ENCODE results near the gene CENPL.
"Not testable (repeated sequence)": the region's sequence is repeated elsewhere in the genome, so short reads cannot be mapped to it uniquely, and the experiment has no call there.

Gene CENPL, protein sequence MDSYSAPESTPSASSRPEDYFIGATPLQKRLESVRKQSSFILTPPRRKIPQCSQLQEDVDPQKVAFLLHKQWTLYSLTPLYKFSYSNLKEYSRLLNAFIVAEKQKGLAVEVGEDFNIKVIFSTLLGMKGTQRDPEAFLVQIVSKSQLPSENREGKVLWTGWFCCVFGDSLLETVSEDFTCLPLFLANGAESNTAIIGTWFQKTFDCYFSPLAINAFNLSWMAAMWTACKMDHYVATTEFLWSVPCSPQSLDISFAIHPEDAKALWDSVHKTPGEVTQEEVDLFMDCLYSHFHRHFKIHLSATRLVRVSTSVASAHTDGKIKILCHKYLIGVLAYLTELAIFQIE

DNA sequence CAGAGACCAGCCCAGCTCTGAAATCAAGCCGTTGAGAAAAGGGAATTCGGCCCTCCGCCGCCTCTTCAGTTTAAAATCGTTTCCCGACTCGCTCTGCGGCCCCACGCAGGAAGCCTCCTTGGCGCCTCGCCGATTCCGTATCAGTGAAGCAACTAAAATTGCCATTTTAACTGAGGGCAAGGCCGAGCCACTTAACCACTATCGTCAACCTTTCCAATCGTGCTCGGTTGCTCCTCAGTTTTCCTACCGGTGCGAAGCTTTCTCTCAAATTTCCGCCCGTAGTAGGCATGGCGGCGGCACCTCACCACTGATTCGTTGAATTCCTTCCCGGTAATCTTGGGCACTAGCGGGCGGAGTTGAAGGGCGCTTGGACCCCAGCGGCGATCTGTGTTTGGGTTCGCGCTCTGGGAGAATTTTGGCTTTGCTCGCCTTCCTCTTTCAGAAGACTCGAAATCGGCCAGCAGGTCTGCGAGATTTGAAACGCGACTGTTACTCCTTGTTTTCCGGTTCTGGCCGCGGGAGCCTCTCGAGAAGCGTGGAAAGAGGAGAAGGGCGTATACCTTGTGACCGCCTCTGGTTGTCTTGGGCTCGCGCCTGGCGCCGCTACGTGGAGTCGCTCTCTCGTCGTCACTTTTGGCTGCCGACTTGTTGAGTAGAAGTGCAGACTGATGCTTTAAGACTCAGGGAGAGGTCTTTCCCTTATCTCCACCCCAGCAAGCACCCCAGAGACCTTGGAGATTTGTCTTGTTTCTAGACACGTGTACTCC lies at the start of gene CENPL, which contains the start of gene DARS2:
Gene CENPL, minus strand, starts transcription at position 569 of the 767 bp plus-strand sequence. CDS start 13,584 bp downstream, outside the sequence.
Gene DARS2, plus strand, starts transcription at position 359 of the 767 bp plus-strand sequence. CDS start 557 bp downstream, outside the sequence.
- DNase-seq: peak; percentile 84 to 90

DNA sequence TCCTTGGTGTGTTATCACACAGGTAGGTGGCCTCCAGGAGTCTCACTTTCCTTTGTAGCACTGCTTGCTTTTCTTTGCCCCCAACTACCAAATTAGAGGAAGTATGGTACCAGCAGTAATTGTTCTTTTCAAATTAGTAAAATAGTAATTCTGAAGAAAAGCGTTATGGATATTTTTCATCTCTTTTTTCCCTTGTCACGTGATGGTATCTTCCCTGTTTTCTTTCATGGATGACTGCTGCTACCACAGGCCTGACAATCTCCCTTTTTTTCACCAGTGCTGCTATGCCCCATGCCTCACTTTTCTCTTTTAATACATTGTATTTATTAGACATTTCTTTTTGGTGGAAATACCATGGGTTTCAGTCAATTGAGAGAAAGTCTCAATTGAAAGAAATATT lies 46.8 kb upstream of the CENPL start:
- no peak for DNase-seq

DNA sequence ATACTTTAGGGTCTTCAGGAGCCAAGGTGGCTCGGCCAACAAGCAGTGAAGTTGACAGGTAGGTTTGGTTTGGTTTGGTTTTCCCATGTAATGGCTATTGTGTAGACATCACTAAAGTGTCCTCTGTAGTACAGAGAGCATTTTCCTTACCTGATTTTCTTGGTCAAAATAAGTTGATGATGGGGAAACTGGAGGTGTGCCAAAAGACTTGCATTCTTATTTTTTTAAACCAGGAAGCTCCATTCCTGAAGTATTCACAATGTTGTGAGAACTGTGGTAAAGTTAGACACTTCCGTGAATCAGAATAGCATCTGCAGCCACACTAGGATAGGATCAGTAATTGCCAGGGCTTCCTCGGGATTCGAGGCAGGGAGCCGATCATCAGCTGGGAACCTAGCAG lies 46.4 kb upstream of the CENPL start:
- no peak for DNase-seq

DNA sequence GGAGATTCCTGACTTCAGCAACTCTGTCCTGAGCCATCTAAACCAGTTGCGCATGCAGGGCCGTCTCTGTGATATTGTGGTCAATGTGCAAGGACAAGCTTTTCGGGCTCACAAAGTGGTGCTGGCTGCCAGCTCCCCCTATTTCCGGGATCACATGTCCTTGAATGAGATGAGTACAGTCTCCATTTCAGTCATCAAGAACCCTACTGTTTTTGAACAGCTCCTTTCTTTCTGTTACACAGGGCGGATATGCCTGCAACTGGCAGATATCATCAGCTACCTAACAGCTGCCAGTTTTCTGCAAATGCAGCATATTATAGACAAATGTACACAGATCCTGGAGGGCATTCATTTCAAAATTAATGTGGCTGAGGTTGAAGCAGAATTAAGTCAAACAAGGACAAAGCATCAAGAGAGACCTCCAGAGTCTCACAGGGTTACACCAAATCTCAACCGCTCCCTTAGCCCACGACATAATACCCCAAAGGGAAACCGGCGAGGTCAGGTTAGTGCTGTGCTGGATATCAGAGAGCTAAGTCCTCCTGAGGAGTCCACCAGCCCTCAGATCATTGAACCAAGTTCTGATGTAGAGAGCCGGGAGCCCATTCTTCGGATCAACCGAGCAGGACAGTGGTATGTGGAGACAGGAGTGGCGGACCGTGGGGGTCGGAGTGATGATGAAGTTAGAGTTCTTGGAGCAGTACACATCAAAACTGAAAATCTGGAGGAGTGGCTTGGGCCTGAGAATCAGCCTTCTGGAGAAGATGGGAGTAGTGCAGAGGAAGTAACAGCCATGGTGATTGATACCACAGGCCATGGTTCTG lies 45.8 kb upstream of the CENPL start:
- DNase-seq: peak; percentile 32 to 53

DNA sequence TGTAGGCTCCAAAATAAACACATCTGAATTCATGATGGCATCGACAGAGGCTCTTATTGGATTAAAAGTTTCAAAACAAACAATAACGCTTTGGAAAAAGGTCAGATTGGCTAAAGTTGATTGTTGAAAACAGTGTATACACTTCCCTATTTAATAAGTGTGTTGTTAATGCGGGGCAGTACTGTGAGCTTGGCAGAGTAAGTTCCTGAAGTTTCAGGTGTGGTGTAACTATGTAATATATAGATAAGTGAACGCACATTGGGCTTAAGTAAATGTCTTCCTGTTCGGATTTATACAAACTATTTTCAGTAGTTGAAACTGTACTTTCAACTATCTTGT lies 44.3 kb upstream of the CENPL start:
- no peak for DNase-seq

DNA sequence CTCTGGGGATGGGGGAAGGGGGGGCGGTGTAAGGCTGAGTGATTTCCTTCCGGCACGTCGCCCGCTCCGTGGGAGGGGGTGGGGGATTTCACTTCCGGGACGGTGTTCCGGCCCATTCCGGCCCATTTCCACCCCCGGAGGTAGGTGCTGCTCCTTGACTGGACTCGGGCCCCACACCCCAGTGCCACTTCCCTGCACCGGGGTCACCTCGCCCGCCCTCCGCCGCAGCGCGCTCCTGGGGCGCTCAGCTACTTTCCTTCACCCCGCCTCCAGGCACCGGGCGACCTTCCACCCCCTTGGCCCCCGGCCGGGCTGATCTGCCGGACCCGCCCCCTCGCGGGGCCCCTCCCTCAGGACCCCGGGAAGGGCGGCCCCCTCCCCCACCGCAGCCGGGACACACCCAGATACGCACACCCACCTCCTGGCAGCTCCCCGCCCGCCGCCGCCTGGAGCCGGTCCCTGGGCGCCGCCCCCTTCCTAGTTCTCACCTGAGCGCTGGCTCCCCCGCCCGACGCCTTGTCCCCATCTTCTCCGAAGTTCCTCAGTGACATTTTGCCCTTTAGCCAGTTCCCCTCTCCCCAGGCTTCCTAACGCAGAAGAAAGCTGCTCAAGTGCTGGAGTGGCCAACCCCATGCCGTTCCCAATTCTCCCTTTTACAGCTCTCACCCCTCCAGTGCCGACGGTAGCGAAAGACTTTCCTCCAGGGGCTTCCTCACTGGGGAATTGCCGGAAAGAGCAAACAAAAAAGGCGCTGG lies 43.8 kb upstream of the CENPL start, which contains the start of gene ZBTB37:
Gene ZBTB37, plus strand, starts transcription at position 115 of the 755 bp plus-strand sequence. CDS start 1,846 bp downstream, outside the sequence.
- DNase-seq: peak; percentile 95 to 97

GRCh38 chr1:173867753-173868265 lies 43.1 kb upstream of the CENPL start, which contains the start of gene GAS5:
GAS5 (minus strand) TSS chr1:173867989.
- peak; percentile 100 for DNase-seq

GRCh38 chr1:173867141-173867752 lies 42.6 kb upstream of the CENPL start:
- DNase-seq: no peak

- DNase-seq: no peak
These were observed 41.9 kb upstream of the CENPL start for GRCh38 chr1:173866413-173867115.

DNA sequence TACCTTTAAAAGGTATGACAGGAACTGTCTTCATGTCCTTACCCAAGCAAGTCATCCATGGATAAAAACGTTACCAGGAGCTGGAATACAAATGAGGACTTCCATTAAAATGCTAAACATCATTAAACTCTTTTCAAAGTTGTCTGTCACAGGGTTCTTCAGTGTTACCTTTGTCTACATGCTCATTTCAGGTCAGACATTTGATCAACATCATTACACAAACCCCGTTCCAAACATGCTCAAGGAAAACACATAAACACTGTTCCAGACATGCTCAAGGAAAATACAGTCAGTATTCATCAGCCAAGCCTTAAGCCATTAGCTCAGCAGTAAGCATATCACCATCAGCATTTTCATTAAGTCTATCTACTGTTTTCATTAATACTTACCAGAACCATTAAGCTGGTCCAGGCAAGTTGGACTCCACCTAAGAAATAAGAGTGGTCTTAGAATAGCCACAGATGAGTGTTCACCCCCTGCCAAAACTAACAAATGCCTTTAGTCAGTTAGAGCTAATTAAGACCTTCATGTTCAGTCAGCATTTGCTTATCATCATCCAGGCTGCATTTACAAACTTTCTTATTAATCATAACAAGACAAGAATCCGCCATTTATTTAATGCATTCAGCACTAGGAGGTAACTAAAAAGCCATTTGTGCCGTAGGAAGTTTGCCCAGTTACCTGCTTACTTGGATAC lies 40.9 kb upstream of the CENPL start:
- no peak for DNase-seq

DNA sequence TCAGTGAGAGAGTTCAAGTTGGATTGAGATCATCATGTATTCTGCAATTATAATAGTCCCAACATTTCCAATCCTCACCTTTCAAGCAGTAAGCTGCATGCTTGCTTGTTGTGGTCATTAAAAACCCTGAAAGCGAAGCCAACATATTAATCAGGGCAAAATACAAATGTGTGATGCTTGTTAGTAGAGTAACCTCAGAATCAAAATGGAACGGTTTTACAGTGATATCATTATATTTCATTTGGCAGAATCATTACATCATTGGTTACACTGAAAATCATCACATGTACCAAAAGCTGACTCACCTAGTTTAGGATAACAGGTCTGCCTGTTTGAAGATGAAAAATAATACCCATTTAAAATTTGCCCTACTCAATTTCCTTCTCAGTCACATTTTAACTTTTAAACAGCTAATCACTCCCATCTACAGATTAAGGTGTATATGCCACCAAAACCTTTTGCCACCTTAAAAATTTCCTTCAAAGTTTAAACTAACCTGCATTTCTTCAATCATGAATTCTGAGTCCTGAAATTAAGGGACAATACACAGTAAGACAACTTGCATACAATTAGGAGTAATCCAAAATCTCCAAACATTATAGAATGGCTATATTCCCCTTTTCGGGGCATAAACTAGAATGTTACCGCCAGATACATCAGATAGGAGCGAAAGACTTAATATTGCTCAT lies 39.6 kb upstream of the CENPL start:
- no peak for DNase-seq

- no peak for DNase-seq
These were observed 38.8 kb upstream of the CENPL start for GRCh38 chr1:173863224-173864161.

GRCh38 chr1:173862769-173863223 lies 38.1 kb upstream of the CENPL start:
- no peak for DNase-seq

GRCh38 chr1:173862146-173862768 lies 37.6 kb upstream of the CENPL start:
- peak; percentile 46 to 60 for DNase-seq

- peak; percentile 45 to 59 for DNase-seq
These were observed 37.1 kb upstream of the CENPL start for GRCh38 chr1:173861731-173862145.

- DNase-seq: no peak
These were observed 35.4 kb upstream of the CENPL start for GRCh38 chr1:173860065-173860464.

GRCh38 chr1:173859547-173859946 lies 34.9 kb upstream of the CENPL start:
- DNase-seq: not testable (repeated sequence)
